ENCODE results near the gene ARHGEF16.

The ARHGEF16 gene

GRCh38 chr1:3521426-3521825, 67.0 kb downstream of the ARHGEF16 start:
- no peak for DNase-seq

- DNase-seq, result no peak
Observed at GRCh38 chr1:3522112-3522511, 67.6 kb downstream of the ARHGEF16 start.

- no peak for DNase-seq
Observed at GRCh38 chr1:3522564-3523265, 68.2 kb downstream of the ARHGEF16 start.

- no peak for DNase-seq
Observed at GRCh38 chr1:3523980-3524379, 69.5 kb downstream of the ARHGEF16 start.

GRCh38 chr1:3524556-3525203, 70.2 kb downstream of the ARHGEF16 start:
- DNase-seq, result no peak

DNA sequence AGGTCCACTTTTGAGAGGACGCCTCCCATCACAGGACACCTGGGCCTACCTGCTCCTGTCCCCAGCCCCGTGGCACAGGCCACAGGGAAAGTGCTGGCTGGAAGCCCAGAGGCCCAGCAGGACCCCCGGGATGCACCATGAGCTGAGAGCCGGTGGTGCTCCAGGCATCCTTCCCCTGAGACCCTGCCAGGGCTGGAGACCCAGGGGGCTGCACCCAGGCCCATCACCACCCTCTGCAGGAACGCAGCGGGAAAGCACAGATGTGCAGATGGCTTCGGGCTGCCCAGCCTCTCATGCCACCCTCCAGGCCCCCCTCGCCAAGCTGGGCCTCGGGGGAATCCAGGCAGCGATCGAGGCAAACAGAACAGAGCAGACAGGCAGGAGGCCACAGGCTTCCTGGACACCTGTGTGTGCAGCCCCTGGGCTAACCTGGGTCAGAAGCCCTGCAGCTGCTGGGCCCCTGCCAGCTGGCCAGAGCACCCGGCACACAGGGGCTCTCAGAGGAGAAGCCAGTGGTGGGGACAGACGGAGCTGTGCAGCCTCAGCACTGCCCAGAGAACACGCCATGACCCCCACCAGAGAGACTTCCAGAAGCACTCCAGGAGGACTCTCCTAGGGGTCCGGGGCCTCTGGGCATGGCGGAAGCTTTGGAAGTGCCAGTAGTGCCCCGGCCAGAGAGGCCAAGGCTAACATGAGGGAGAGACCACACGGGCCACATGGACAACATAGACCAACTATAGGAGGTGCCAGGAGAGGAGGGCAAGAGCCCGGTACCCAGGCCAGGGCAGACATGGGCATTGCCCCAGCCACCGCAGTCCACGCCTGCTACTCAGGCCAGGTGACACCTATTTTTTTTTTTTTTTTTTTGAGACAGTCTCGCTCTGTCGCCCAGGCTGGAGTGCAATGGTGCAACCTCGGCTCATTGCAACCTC, 71.4 kb downstream of the ARHGEF16 start:
- DNase-seq, result no peak

- DNase-seq, result no peak
Observed at GRCh38 chr1:3527774-3528173, 73.3 kb downstream of the ARHGEF16 start.

DNA sequence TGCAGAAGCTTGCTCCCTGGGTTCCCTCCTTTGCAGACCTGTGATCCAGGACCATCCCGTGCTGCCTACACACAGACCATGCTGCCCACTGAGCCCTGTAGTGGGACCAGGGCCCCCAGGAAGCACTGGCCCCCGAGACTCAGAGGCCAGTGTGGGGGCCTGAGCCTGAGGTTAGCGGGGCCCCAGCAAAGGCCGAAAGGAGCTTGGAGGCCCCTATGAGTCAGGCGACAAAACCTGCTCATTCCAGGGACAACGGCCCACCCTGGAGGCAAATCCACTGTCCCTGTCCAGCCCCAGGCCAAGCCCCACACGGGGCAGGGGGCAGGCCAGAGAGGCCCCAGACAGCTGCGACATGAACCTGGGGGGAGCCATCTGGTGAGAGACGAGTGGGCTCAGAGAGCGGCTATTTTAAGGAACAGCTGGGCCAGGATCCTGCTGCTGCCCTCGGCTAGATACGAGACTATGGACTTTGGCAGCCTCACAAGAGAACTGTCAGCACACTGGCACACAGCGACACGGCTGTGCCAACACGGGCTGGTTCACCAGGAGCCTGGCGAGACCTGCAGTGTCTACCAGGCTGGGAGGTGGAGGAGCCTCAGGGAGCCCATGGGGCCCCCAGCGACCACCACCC, 74.7 kb downstream of the ARHGEF16 start:
- no peak for DNase-seq

DNA sequence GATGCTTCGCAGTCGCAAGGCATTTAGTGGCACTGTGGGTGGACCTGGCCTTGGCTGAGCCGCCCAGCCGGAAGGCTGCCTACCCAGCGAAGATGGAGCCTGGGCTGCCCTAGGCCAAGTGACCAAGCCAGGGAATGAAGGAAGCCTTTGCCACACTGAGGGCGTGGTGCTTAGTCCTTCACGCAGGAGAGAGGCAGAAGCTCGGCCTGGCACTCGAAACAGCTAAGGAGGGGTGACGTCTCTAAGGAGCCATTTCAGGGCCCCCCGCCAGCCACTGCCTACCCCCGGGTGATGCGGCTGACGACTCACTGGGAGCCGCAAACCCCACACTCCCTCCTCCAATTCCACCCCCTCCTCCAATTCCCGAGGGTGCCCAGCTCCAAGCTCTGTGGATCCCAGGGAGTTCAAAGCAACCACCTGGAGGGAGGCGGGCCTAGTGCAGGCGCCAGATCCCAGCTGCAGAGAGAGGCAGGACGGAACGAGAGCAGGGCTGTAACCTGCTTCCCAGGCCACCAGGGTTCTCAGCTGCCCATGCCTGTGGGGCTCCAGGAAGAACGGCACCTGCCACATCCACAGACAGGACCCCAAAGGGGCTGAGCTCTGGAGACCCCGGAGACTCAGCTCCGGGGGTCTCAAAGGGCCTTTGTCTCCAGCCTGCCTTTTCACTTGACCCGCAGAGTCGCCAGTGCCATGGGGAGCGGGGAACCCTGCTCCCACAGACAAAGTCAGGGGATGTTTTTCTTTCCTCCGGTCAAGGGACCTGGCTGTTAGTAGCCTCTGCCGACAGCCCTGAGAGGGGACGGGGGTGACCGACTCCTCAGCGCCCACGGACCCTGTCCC, 75.8 kb downstream of the ARHGEF16 start:
- DNase-seq, result peak in 1 of 2 donors; percentile 8
